HepG2 (cell line): Measurements from ENCODE around the gene GCC1. TPM values are rescaled to one million over a fixed set of nuclear protein-coding genes. Genes with fewer than 3 reads are reported as not detected.

ENCODE experiments used
- FUBP1 ChIP-seq: sonication (generic); formaldehyde crosslinking; IDR thresholded peaks from 2 replicates; pipeline ENCODE4 v1.5.1; 2020; ENCODE audit warnings: missing genetic modification reagents, mild to moderate bottlenecking, borderline replicate concordance
- HINFP ChIP-seq: sonication (generic); formaldehyde crosslinking; IDR thresholded peaks from 2 replicates; pipeline ENCODE4 v1.4.0; 2020; ENCODE audit warnings: low read depth, mild to moderate bottlenecking, missing genetic modification reagents
- HNRNPLL ChIP-seq: fragments of 200-400 bp; formaldehyde crosslinking; IDR thresholded peaks from 2 replicates; pipeline ENCODE4 v1.6.1; 2017; ENCODE audit warnings: mild to moderate bottlenecking, low read depth, low read length; ENCODE audit not compliant: poor library complexity, severe bottlenecking
- PBX3 ChIP-seq: sonication (generic); formaldehyde crosslinking; IDR thresholded peaks from 2 replicates; pipeline ENCODE4 v1.8.1; 2023; ENCODE audit warnings: missing genetic modification reagents, inconsistent platforms, borderline replicate concordance
- PPARG ChIP-seq: conservative IDR thresholded peaks from 2 replicates; pipeline ENCODE4 v1.6.1; 2016; ENCODE audit warnings: missing biosample characterization, missing genetic modification reagents
- RAD21 ChIP-seq: fragments of 450-650 bp; formaldehyde crosslinking; IDR thresholded peaks from 2 replicates; pipeline ENCODE4 v1.5.0; 2020; ENCODE audit warnings: mild to moderate bottlenecking
- TRAFD1 ChIP-seq: sonication (generic); formaldehyde crosslinking; IDR thresholded peaks from 2 replicates; pipeline ENCODE4 v1.5.1; 2020; ENCODE audit warnings: missing genetic modification reagents, mild to moderate bottlenecking, borderline replicate concordance
- UBTF ChIP-seq: sonication (generic); formaldehyde crosslinking; IDR thresholded peaks from 2 replicates; pipeline ENCODE4 v1.4.0; 2020; ENCODE audit warnings: mild to moderate bottlenecking, missing genetic modification reagents
- ZBTB38 ChIP-seq: sonication (generic); formaldehyde crosslinking; IDR thresholded peaks from 2 replicates; pipeline ENCODE4 v1.5.1; 2020; ENCODE audit warnings: mild to moderate bottlenecking, missing genetic modification reagents
- ZNF224 ChIP-seq: sonication (generic); formaldehyde crosslinking; IDR thresholded peaks from 2 replicates; pipeline ENCODE4 v1.5.0; 2020; ENCODE audit warnings: mild to moderate bottlenecking, missing genetic modification reagents
- ZNF280B ChIP-seq: sonication (generic); formaldehyde crosslinking; IDR thresholded peaks from 2 replicates; pipeline ENCODE4 v1.5.0; 2020; ENCODE audit warnings: missing genetic modification reagents, mild to moderate bottlenecking, borderline replicate concordance
- ZNF317 ChIP-seq: sonication (generic); formaldehyde crosslinking; IDR thresholded peaks from 2 replicates; pipeline ENCODE4 v1.5.0; 2020; ENCODE audit warnings: mild to moderate bottlenecking, missing genetic modification reagents
- ZNF432 ChIP-seq: sonication (generic); formaldehyde crosslinking; IDR thresholded peaks from 2 replicates; pipeline ENCODE4 v1.5.0; 2020; ENCODE audit warnings: missing genetic modification reagents, mild to moderate bottlenecking, borderline replicate concordance
- ZNF672 ChIP-seq: sonication (generic); formaldehyde crosslinking; IDR thresholded peaks from 2 replicates; pipeline ENCODE4 v1.8.1; 2022; ENCODE audit warnings: missing genetic modification reagents
- ZNF740 ChIP-seq: sonication (generic); formaldehyde crosslinking; IDR thresholded peaks from 2 replicates; pipeline ENCODE4 v1.4.0; 2020; ENCODE audit warnings: missing genetic modification reagents
- polyA plus RNA-seq, 8 experiments: library from polyadenylated mRNA; depleted of rRNA in 3 of 8; stranded (reverse) in 7 of 8; unstranded in 1 of 8; fragments of >200 nt; fragmentation: Illumina TruSeq in 4 of 8; extraction: Trizol in 4 of 8; gene quantifications; 2 replicates each; pipeline versions ENCODE4 v1.2.1 to v1.2.3, GENCODE V29; 2011 to 2016; ENCODE audit warnings: low read depth in 4 of 8, missing spikeins in 1 of 8, mixed read lengths in 1 of 8; ENCODE audit not compliant: insufficient read depth in 1 of 8
- total RNA-seq, 5 experiments: library from RNA; depleted of rRNA; stranded (reverse); fragments of >200 nt; fragmentation: Illumina TruSeq; extraction: Trizol; gene quantifications; 2 replicates each; pipeline ENCODE4 v1.2.3, GENCODE V29; 2016; ENCODE audit warnings: low read depth in 1 of 5

The GCC1 gene
- total and polyA plus RNA-seq, 2 of the 13 experiments (the other 11 are each of a cell fraction or from before 2014, with no cell fraction given): 2.5 to 15.3 TPM

GRCh38 chr7:127588019-127588696 lies 2.8 kb upstream of the GCC1 start, which contains the start of gene ARF5 (continued):
- TF ChIP-seq ZNF740 (CRISPR knock-in tag): no peak
- TF ChIP-seq ZNF317 (CRISPR knock-in tag): no peak
- TF ChIP-seq ZBTB38 (CRISPR knock-in tag): peak; percentile 67; the same call in 1 of the 2 replicates
- TF ChIP-seq ZNF432 (CRISPR knock-in tag): peak; percentile 49; the same call in 1 of the 2 replicates
- no peak for TF ChIP-seq PBX3 (CRISPR knock-in tag)
- no peak for TF ChIP-seq HINFP
- peak; percentile 53; the same call in 1 of the 2 replicates for TF ChIP-seq ZNF224
- TF ChIP-seq HNRNPLL: peak; percentile 41
- no peak for TF ChIP-seq FUBP1 (CRISPR knock-in tag)
- TF ChIP-seq TRAFD1 (CRISPR knock-in tag): no peak
- no peak for TF ChIP-seq RAD21 (CRISPR knock-in tag)
- no peak for TF ChIP-seq ZNF672 (CRISPR knock-in tag)
- TF ChIP-seq PPARG (CRISPR knock-in tag): no peak
- no peak for TF ChIP-seq ZNF280B (CRISPR knock-in tag)
- no peak for TF ChIP-seq UBTF (CRISPR knock-in tag)
